ENCODE results near the gene RASGRF1.
"Not testable (repeated sequence)": the region's sequence is repeated elsewhere in the genome, so short reads cannot be mapped to it uniquely, and the experiment has no call there.

The RASGRF1 gene

GRCh38 chr15:79002581-79002980 is 88.0 kb downstream of the RASGRF1 start:
- peak; percentile 60 to 77 (median 76) for DNase-seq

GRCh38 chr15:78999636-79000035 is 90.9 kb downstream of the RASGRF1 start:
- DNase-seq = no peak

GRCh38 chr15:78998526-78998925 is 92.1 kb downstream of the RASGRF1 start:
- DNase-seq = no peak

- DNase-seq = no peak
Measured at GRCh38 chr15:78997981-78998499, 92.5 kb downstream of the RASGRF1 start.

GRCh38 chr15:78996894-78997275 is 93.7 kb downstream of the RASGRF1 start:
- DNase-seq = no peak

- no peak for DNase-seq
Measured at GRCh38 chr15:78995921-78996893, 94.4 kb downstream of the RASGRF1 start.

- not testable (repeated sequence) for DNase-seq
Measured at GRCh38 chr15:78995161-78995560, 95.4 kb downstream of the RASGRF1 start.

- no peak for DNase-seq
Measured at GRCh38 chr15:78993931-78994530, 96.5 kb downstream of the RASGRF1 start.

GRCh38 chr15:78993257-78993930 is 97.2 kb downstream of the RASGRF1 start:
- no peak for DNase-seq

GRCh38 chr15:78992416-78993256 is 97.9 kb downstream of the RASGRF1 start:
- DNase-seq = peak in 2 of 3 donors; percentile 41 to 53

GRCh38 chr15:78991879-78992278 is 98.7 kb downstream of the RASGRF1 start:
- no peak for DNase-seq

- no peak for DNase-seq
Measured at GRCh38 chr15:78991476-78991875, 99.1 kb downstream of the RASGRF1 start.

GRCh38 chr15:78990278-78990677 is 100.3 kb downstream of the RASGRF1 start:
- no peak for DNase-seq

- DNase-seq = no peak
Measured at GRCh38 chr15:78989701-78990240, 100.8 kb downstream of the RASGRF1 start.

GRCh38 chr15:78988361-78988911 is 102.1 kb downstream of the RASGRF1 start:
- peak; percentile 92 to 97 (median 97) for DNase-seq

GRCh38 chr15:78987556-78988360 is 102.8 kb downstream of the RASGRF1 start:
- DNase-seq = peak; percentile 56 to 85 (median 66)

GRCh38 chr15:78985859-78986475 is 104.6 kb downstream of the RASGRF1 start:
- DNase-seq = no peak

GRCh38 chr15:78984041-78984440 is 106.5 kb downstream of the RASGRF1 start:
- no peak for DNase-seq

GRCh38 chr15:78983146-78983918 is 107.2 kb downstream of the RASGRF1 start:
- DNase-seq = peak; percentile 48 to 53 (median 53)
